Testis (tissue), 2 donors: Measurements from ENCODE around the gene HBG2.

ENCODE experiments used
- CTCF ChIP-seq, 3 experiments: fragments of 450-650 bp in 2 of 3; fragments of 200-600 bp in 1 of 3; sonication (generic) in 1 of 3; IDR thresholded peaks; one replicate each; pipeline ENCODE4 v1.5.1; 2016 to 2019; ENCODE audit warnings: antibody characterized with exemption in 3 of 3, mild to moderate bottlenecking in 2 of 3, moderate library complexity in 1 of 3
- POLR2A ChIP-seq: fragments of 450-650 bp; IDR thresholded peaks from one replicate; pipeline ENCODE4 v1.6.1; 2017; ENCODE audit warnings: antibody characterized with exemption, mild to moderate bottlenecking, moderate library complexity

GRCh38 chr11:5276697-5277096 is 22.1 kb upstream of the HBG2 start:
- TF ChIP-seq CTCF (IDR thresholded peaks at IDR 0.05) (no peak), POLR2A (no peak)
